ENCODE results near the gene HOXC9.

The HOXC9 gene

DNA sequence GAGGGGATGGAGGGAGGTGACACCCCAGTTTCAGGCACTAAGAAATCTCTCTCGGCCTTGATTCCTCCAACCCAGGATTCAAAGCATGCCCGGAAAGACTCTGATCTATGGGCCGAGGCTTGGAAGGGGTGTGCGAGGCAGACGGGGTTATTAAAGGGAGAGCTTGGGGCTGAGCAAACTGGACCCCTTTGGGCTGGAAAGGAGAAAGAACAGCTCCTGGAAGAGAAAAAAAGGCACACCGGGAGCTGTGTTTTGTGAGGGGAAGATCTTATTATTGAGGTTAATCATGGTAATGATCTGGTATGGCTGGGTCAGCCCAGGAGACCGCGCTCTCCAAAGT is 48.0 kb downstream of the HOXC9 start:
- Histone ChIP-seq H3K79me2 (ENCODE audit: insufficient read depth, low read length) (peaks cover 95% of the 10 kb centered on the region), H3K9me3 (ENCODE audit: insufficient read depth, low read depth, low read length) (no peaks in the 10 kb centered on the region), H4K20me1 (ENCODE audit: insufficient read depth, low read length, poor library complexity, severe bottlenecking) (peaks cover 86% of the 10 kb centered on the region), H3K4me3 (ENCODE audit: low read length, poor library complexity, severe bottlenecking) (no peak overlapping the region), H3K36me3 (ENCODE audit: insufficient read depth, low read length) (peaks cover 13% of the 10 kb centered on the region; the same call in 1 of the 2 replicates), H3K4me2 (ENCODE audit: low read depth, low read length, poor library complexity, severe bottlenecking) (no peak overlapping the region), H3K4me1 (ENCODE audit: insufficient read depth, low read length, poor library complexity, severe bottlenecking) (peaks cover 63% of the 10 kb centered on the region), H3K9me2 (replicated peaks; ENCODE audit: low read depth, low read length) (no peaks in the 10 kb centered on the region), H3K27me3 (ENCODE audit: insufficient read depth, low read length, poor library complexity, severe bottlenecking) (no peaks in the 10 kb centered on the region), H2AFZ (ENCODE audit: low read length) (no peak overlapping the region), H3F3A (ENCODE audit: low read depth) (no peaks in the 10 kb centered on the region), H3K9ac (ENCODE audit: low read depth, low read length, poor library complexity, severe bottlenecking) (no peak overlapping the region)
- TF ChIP-seq EZH2phosphoT487 (IDR thresholded peaks at IDR 0.05; ENCODE audit: borderline replicate concordance) (no peak), CTCF (conservative IDR thresholded peaks at IDR 0.05; ENCODE audit: low read length) (no peak)

DNA sequence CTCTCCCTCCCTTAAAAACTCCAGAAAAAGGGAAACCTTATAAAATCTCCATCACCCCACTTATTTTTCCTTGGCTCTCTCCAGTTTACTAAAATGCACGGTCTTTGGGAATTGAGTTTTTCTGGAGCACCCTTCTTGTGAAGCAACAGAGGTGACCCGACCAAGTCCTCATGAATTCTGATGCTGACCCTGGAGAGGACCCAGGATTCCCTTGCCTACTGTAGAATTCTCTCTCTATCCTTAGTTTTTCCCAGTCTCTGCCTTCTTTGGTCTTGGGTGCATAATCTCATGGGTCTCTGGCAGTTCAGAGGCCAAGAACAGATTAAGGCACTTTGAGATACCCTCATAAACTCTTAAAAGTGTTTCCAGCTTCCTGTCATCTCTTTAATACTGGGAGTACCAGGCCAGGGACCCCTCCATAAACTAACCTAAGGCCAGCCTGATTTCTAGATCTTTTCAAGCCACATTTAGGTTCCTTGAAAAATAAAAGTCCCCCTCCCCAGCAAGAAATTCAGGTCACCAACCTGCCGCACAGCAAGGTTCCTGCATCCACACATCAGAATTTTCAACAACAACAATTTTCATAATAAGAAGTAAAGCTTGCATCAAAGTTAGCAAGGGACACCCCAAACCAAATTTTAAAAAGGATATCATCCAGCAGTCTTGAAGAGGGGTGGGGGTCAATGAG is 48.6 kb downstream of the HOXC9 start:
- Histone ChIP-seq H3K9me2 (replicated peaks; ENCODE audit: low read depth, low read length) (no peaks in the 10 kb centered on the region), H3K4me1 (ENCODE audit: insufficient read depth, low read length, poor library complexity, severe bottlenecking) (peaks cover 59% of the 10 kb centered on the region), H3K9ac (ENCODE audit: low read depth, low read length, poor library complexity, severe bottlenecking) (no peak overlapping the region), H4K20me1 (ENCODE audit: insufficient read depth, low read length, poor library complexity, severe bottlenecking) (peaks cover 84% of the 10 kb centered on the region), H3K4me3 (ENCODE audit: low read length, poor library complexity, severe bottlenecking) (no peak overlapping the region), H3K27me3 (ENCODE audit: insufficient read depth, low read length, poor library complexity, severe bottlenecking) (no peaks in the 10 kb centered on the region), H3K9me3 (ENCODE audit: insufficient read depth, low read depth, low read length) (no peaks in the 10 kb centered on the region), H3K36me3 (ENCODE audit: insufficient read depth, low read length) (peaks cover 13% of the 10 kb centered on the region; the same call in 1 of the 2 replicates), H3K4me2 (ENCODE audit: low read depth, low read length, poor library complexity, severe bottlenecking) (no peak overlapping the region), H2AFZ (ENCODE audit: low read length) (no peak overlapping the region), H3K79me2 (ENCODE audit: insufficient read depth, low read length) (peaks cover 93% of the 10 kb centered on the region), H3F3A (ENCODE audit: low read depth) (no peaks in the 10 kb centered on the region)
- TF ChIP-seq CTCF (conservative IDR thresholded peaks at IDR 0.05; ENCODE audit: low read length) (no peak), EZH2phosphoT487 (IDR thresholded peaks at IDR 0.05; ENCODE audit: borderline replicate concordance) (no peak)

- no peaks in the 10 kb centered on the region for H3K9me2 ChIP-seq (replicated peaks; ENCODE audit: low read depth, low read length)
- no peak overlapping the region for H3K9ac ChIP-seq (ENCODE audit: low read depth, low read length, poor library complexity, severe bottlenecking)
- peaks cover 81% of the 10 kb centered on the region for H4K20me1 ChIP-seq (ENCODE audit: insufficient read depth, low read length, poor library complexity, severe bottlenecking)
- no peaks in the 10 kb centered on the region for H3K27me3 ChIP-seq (ENCODE audit: insufficient read depth, low read length, poor library complexity, severe bottlenecking)
- no peak overlapping the region for H3K4me2 ChIP-seq (ENCODE audit: low read depth, low read length, poor library complexity, severe bottlenecking)
- peaks cover 16% of the 10 kb centered on the region; the same call in 1 of the 2 replicates for H3K36me3 ChIP-seq (ENCODE audit: insufficient read depth, low read length)
- TF ChIP-seq EZH2phosphoT487 (IDR thresholded peaks at IDR 0.05; ENCODE audit: borderline replicate concordance) (no peak), CTCF (conservative IDR thresholded peaks at IDR 0.05; ENCODE audit: low read length) (no peak)
- H3K79me2 ChIP-seq (ENCODE audit: insufficient read depth, low read length), result peaks cover 88% of the 10 kb centered on the region
- H3K4me1 ChIP-seq (ENCODE audit: insufficient read depth, low read length, poor library complexity, severe bottlenecking), result peaks cover 54% of the 10 kb centered on the region
- no peak overlapping the region for H3K4me3 ChIP-seq (ENCODE audit: low read length, poor library complexity, severe bottlenecking)
- H3F3A ChIP-seq (ENCODE audit: low read depth), result no peaks in the 10 kb centered on the region
- no peaks in the 10 kb centered on the region for H3K9me3 ChIP-seq (ENCODE audit: insufficient read depth, low read depth, low read length)
- H2AFZ ChIP-seq (ENCODE audit: low read length), result no peak overlapping the region
Measured at GRCh38 chr12:54049108-54049507, 49.1 kb downstream of the HOXC9 start.

Measured in Loucy (cell line).